Panc1 (cell line): ENCODE data around the gene MACROD2. TPM values are rescaled to one million over a fixed set of nuclear protein-coding genes. Genes with fewer than 3 reads are reported as not detected.

Experiments used
- ATAC-seq: fragments of 200-7000 bp; cut with Tn5 transposase; 2 replicates; pipeline ENCODE4 v1.9.1; 2020; ENCODE audit warnings: mild to moderate bottlenecking, moderate library complexity
- BruUV-seq: library from RNA; stranded (reverse); fragments of 400-500 nt; replicated peaks from 2 replicates; lab custom pipeline; 2021; lab: Mats Ljungman, UMichigan
- CTCF ChIA-PET: fragments of 300-600 bp; sonication (Branson Sonifier 250); formaldehyde crosslinking; loops from one replicate; lab custom pipeline; 2022; ENCODE audit warnings: antibody characterized with exemption; lab: Charles Lee
- POLR2A ChIA-PET: fragments of 300-600 bp; sonication (Branson Sonifier 250); formaldehyde crosslinking; loops from one replicate; lab custom pipeline; 2022; ENCODE audit warnings: antibody characterized with exemption; lab: Charles Lee
- DNase-seq: peaks from one replicate; pipeline ENCODE4 v3.0.0-alpha.2; 2010; ENCODE audit warnings: low read depth, low spot score
- H3K27ac ChIP-seq: 2 replicates; pipeline ENCODE4 v1.5.1; 2011; ENCODE audit warnings: mild to moderate bottlenecking, low read length, inconsistent platforms
- H3K27me3 ChIP-seq: fragments of 200-500 bp; sonication (Bioruptor generic); 2 replicates; pipeline ENCODE4 v1.6.0; 2014; ENCODE audit warnings: low read length, inconsistent platforms; ENCODE audit not compliant: control insufficient read depth, insufficient read depth
- H3K36me3 ChIP-seq: fragments of 200-500 bp; sonication (Bioruptor generic); 2 replicates; pipeline ENCODE4 v1.5.1; 2014; ENCODE audit warnings: inconsistent platforms, mild to moderate bottlenecking, low read length, moderate library complexity; ENCODE audit not compliant: control insufficient read depth, insufficient read depth
- H3K4me1 ChIP-seq: 2 replicates; pipeline ENCODE4 v1.5.1; 2011; ENCODE audit warnings: inconsistent platforms, mild to moderate bottlenecking, low read length, moderate library complexity; ENCODE audit not compliant: control insufficient read depth, insufficient read depth
- H3K4me3 ChIP-seq, 2 experiments: 2 replicates each; pipeline ENCODE4 v1.5.1; 2011 to 2012; ENCODE audit warnings: low read depth in 2 of 2, low read length in 2 of 2, mild to moderate bottlenecking in 2 of 2, inconsistent platforms in 1 of 2, moderate library complexity in 1 of 2
- H3K9me3 ChIP-seq: fragments of 200-500 bp; sonication (Bioruptor generic); 2 replicates; pipeline ENCODE4 v1.5.1; 2014; ENCODE audit warnings: low read depth, mild to moderate bottlenecking, inconsistent platforms, low read length, moderate library complexity; ENCODE audit not compliant: control insufficient read depth, insufficient read depth
- CTCF ChIP-seq: fragments of 450-650 bp; IDR thresholded peaks from 2 replicates; pipeline ENCODE4 v1.5.1; 2017; ENCODE audit warnings: mild to moderate bottlenecking
- POLR2AphosphoS5 ChIP-seq: IDR thresholded peaks from 2 replicates; pipeline ENCODE4 v1.6.1; 2012; ENCODE audit warnings: mild to moderate bottlenecking, low read depth, low read length, moderate library complexity
- SIN3A ChIP-seq: IDR thresholded peaks from 2 replicates; pipeline ENCODE4 v1.6.1; 2012; ENCODE audit warnings: low read depth, mild to moderate bottlenecking, low read length, moderate library complexity, borderline replicate concordance; ENCODE audit not compliant: insufficient read depth
- TCF7L2 ChIP-seq: IDR thresholded peaks from 2 replicates; pipeline ENCODE4 v1.6.1; 2011; ENCODE audit warnings: mild to moderate bottlenecking, low read depth, low read length, inconsistent platforms
- in situ Hi-C: cut with HindIII; loops from 2 replicates; pipeline ENCODE4 v1.10.0; 2016; ENCODE audit warnings: low sequenced_read_pairs, low pct_unique_long_range_greater_than_20kb
- intact Hi-C: fragments of 100-400 bp; cut with micrococcal nuclease; formaldehyde crosslinking; loops from one replicate; pipeline ENCODE4 v1.10.0; 2022; ENCODE audit not compliant: unreplicated experiment
- total RNA-seq: library from RNA; stranded (reverse); gene quantifications from one replicate; pipeline ENCODE4 v1.2.1, GENCODE V29; 2021; ENCODE audit not compliant: unreplicated experiment
- TF ChIP-seq, protein P1 (sequence below), 2 experiments: IDR thresholded peaks; 2 replicates each; pipeline ENCODE4 v1.6.1; 2011 to 2012; ENCODE audit warnings: low read depth in 2 of 2, control low read depth in 1 of 2, low read length in 1 of 2, mild to moderate bottlenecking in 1 of 2, moderate library complexity in 1 of 2; ENCODE audit not compliant: insufficient read depth in 1 of 2

The MACROD2 gene
- total RNA-seq, 1 experiment from 2014 or later, result 1.2 TPM

- DNase-seq (no peak), ATAC-seq (no peak)
- intact Hi-C loops, result no loop called here
- Histone ChIP-seq H3K4me1 (no peaks in the 10 kb centered on the region), H3K27ac (no peak overlapping the region), H3K27me3 (no peaks in the 10 kb centered on the region), H3K36me3 (no peaks in the 10 kb centered on the region), H3K4me3 (no peak overlapping the region), H3K9me3 (no peaks in the 10 kb centered on the region)
- CTCF ChIA-PET, result no interaction called here
- TF ChIP-seq CTCF, result no peak
- TF ChIP-seq TCF7L2, result no peak
- TF ChIP-seq, protein P1, sequence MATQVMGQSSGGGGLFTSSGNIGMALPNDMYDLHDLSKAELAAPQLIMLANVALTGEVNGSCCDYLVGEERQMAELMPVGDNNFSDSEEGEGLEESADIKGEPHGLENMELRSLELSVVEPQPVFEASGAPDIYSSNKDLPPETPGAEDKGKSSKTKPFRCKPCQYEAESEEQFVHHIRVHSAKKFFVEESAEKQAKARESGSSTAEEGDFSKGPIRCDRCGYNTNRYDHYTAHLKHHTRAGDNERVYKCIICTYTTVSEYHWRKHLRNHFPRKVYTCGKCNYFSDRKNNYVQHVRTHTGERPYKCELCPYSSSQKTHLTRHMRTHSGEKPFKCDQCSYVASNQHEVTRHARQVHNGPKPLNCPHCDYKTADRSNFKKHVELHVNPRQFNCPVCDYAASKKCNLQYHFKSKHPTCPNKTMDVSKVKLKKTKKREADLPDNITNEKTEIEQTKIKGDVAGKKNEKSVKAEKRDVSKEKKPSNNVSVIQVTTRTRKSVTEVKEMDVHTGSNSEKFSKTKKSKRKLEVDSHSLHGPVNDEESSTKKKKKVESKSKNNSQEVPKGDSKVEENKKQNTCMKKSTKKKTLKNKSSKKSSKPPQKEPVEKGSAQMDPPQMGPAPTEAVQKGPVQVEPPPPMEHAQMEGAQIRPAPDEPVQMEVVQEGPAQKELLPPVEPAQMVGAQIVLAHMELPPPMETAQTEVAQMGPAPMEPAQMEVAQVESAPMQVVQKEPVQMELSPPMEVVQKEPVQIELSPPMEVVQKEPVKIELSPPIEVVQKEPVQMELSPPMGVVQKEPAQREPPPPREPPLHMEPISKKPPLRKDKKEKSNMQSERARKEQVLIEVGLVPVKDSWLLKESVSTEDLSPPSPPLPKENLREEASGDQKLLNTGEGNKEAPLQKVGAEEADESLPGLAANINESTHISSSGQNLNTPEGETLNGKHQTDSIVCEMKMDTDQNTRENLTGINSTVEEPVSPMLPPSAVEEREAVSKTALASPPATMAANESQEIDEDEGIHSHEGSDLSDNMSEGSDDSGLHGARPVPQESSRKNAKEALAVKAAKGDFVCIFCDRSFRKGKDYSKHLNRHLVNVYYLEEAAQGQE (IDR thresholded peaks at IDR 0.05; ENCODE audit: insufficient read depth in 1 of 2, low read depth in 2 of 2, low read length in 1 of 2), result no peak
- TF ChIP-seq SIN3A, result no peak
- no peak for TF ChIP-seq POLR2AphosphoS5
- in situ Hi-C loops, result no loop called here
- BruUV-seq, result no TSS peak
- POLR2A ChIA-PET, result no interaction called here
These were observed 835.6 kb downstream of the MACROD2 start for GRCh38 chr20:14830899-14831298.

DNA sequence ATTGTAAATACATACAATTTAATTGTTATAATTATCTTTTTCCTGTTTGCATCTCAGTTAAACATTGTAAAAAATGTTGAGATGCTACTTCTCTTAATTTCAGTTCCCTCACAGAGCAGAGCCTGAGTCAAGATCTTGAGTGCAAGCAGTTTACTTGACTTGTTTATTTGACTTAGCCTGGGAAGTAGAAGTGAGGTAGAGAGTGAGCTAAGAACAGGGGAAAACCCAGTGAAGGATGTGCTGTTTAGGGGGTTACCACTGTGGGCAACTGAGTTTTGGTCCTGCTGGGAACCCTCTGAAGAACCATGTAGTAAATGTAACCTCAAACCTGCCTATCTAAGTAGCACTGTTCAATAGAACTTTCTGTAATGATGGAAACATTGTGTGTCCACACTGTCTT lies 837.3 kb downstream of the MACROD2 start:
- TF ChIP-seq CTCF, result no peak
- no peak for TF ChIP-seq TCF7L2
- TF ChIP-seq, protein P1 (IDR thresholded peaks at IDR 0.05; ENCODE audit: insufficient read depth in 1 of 2, low read depth in 2 of 2, low read length in 1 of 2), result no peak
- no peak for TF ChIP-seq SIN3A
- TF ChIP-seq POLR2AphosphoS5, result no peak
- ChIA-PET POLR2A (no interaction called here), CTCF (no interaction called here)
- Histone ChIP-seq H3K4me3 (no peak overlapping the region), H3K27ac (no peak overlapping the region), H3K27me3 (no peaks in the 10 kb centered on the region), H3K9me3 (no peaks in the 10 kb centered on the region), H3K4me1 (no peaks in the 10 kb centered on the region), H3K36me3 (no peaks in the 10 kb centered on the region)
- in situ Hi-C loops (no loop called here), intact Hi-C loops (no loop called here)
- BruUV-seq, result no TSS peak
- DNase-seq, result no peak
- ATAC-seq, result no peak
